Measurements from ENCODE around the gene MROH2B.

Gene MROH2B

DNA sequence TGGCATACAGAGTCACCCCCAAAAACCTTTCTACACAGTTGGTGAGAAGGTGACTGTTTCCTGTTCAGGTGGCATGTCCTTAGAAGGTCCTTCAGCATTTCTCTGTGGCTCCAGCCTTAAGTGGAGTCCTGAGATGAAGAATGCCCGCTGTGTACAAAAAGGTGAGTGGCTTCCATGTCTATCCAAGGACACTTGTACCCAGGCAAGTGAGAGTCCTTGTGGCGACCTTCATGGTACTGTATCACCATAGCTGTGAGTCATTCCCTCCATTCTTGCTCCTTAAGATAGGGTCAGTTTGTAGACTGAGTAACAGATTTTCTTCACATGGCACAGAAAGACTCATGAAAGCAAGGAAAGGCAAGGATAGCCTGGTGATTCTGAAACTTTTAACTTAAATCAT is 98.7 kb downstream of the MROH2B start:
- DNase-seq (ENCODE audit: low spot score): no peak

DNA sequence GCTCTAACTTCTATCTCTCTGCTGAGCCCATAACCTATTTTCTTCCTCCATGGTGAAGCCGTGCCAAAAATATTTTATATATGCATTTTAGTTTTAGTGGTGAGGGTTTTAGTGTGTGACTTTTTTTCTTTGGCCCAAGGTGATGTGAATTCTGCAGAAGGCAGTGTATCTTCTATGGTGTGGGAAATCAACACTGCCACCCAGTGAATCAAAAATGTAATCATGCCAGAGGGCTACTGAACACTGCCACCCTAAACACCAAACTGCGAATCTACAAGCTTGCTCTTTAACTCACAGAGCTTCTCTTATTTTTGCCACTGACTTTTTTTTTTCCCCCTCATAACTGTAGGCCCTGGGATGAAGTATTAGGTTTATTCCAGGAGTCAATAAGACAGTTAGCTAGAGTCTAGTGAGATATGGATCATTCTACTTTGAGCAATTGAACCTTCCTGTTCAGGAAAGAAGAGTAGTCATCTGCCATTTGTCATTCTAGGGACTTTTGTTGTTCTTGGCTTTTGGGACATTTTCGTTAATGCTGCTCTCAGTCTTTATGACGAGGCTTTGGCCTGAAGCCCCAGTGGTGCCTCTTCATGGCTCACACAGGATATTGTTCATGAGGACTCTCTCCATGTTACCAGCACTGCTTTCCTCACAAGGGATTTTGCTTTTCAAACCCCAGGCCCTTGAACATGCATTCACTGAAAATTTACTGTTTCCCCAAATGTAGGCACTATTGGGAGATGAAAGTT is 108.8 kb downstream of the MROH2B start:
- no peak for DNase-seq (ENCODE audit: low spot score)

DNA sequence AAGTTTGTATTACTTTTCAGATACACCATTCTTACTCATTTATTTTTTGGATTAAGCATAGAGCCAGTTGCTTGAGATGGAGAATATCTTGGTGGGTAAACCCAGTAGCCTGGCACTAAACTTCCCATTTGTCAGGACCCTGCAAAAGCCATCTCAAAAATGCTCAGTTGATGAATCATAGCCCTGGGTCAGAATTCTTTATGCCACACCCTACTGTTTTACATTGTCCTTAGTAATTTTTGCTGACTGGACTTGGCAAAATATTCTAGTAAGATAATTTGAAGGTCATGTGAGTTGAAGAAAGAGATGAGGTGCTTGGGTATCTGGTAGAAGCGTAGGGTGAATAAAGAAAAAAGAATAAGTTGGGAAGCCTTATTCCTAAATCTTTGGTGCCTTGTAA is 111.1 kb downstream of the MROH2B start:
- no peak for DNase-seq (ENCODE audit: low spot score)

DNA sequence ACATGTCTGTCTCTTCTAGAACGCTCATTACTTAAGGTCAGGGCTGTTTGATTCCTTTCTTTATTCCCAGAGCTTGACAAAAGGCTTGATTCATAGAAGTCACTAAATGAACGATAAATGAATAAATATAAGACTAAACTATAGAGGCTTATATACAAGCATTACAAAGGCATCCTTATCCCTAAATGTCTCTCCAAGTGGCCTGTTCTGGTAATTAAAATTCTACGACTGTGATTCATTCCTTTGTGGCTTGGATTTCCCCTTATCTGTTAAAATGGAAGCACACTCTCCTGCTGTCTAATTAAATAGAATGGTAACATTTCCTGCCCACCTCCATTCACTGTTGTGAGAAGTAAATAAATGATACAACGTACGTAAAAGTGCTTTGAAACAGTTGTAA is 112.3 kb downstream of the MROH2B start:
- no peak for DNase-seq (ENCODE audit: low spot score)

DNA sequence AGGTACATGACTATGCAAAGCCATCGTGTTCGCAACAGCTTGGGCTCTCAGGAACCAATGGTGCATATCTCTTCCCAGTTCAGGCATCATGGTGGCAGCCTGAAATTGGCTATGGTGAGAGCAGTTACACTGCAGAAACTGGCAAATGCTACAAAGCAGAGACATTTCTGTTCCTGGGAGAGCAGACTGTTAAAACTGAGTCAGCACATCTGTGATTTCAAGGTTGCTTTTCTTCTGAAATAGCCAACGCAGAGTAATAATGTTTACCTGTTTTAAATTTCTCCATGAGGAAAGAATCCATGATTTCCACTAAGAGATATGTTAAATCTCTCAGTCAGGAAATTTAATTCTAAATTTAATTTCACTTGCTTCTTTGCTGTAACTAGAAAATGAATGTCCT is 114.1 kb downstream of the MROH2B start:
- no peak for DNase-seq (ENCODE audit: low spot score)

DNA sequence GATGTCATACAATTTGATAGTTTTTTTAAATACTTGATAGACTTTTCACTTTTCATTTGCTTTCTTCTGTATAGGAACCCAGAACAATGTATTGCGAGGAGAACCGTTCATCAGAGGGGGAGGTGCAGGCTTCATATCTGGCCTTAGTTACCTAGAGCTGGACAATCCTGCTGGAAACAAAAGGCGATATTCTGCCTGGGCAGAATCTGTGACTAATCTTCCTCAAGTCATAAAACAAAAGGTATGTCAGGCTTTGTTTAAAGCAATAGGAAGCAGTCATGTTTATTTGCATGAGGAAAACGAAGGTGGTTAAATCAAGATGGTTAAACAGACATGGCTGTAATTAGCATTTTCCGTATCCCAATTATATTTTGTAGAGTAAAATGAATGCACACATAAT is 115.8 kb downstream of the MROH2B start:
- no peak for DNase-seq (ENCODE audit: low spot score)

All from left forelimb (tissue), 1 donor.